GM12865 (cell line): ENCODE data around the gene ERC1.
"Not testable (repeated sequence)": the region's sequence is repeated elsewhere in the genome, so short reads cannot be mapped to it uniquely, and the experiment has no call there.

Experiments
- DNase-seq: peaks from one replicate; pipeline ENCODE4 v3.0.0; 2010; ENCODE audit warnings: low read depth
- H3K4me3 ChIP-seq: 2 replicates; pipeline ENCODE4 v1.5.1; 2011; ENCODE audit warnings: mild to moderate bottlenecking, low read depth, low read length, control low read depth
- TF ChIP-seq, protein P1 (sequence below): IDR thresholded peaks from 2 replicates; pipeline ENCODE4 v1.5.1; 2011; ENCODE audit warnings: low read length, control low read depth, low read depth, inconsistent platforms; ENCODE audit not compliant: insufficient read depth; ENCODE audit errors: missing control alignments

ERC1 gene

DNA sequence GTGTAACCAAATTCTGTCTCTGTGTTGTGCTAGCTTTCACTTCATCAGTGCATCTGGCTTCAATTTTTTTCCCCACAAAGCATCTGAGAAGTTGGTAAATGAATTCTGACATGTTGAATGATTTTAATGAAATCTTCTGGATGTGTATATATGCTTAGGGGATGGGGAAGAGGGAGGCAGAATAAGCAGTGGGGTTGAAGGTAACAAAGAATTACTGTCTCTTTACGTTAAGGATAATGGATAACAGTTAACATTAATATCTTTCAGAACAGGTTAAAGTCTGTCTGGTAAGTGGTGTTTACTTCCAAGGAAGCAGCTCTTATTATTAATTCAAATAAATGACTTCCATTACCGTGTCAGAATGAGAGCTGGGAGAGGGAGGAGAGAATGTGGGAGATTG is 261.7 kb downstream of the ERC1 start:
- DNase-seq, result no peak
- H3K4me3 ChIP-seq, result no peak overlapping the region
- TF ChIP-seq, protein P1, sequence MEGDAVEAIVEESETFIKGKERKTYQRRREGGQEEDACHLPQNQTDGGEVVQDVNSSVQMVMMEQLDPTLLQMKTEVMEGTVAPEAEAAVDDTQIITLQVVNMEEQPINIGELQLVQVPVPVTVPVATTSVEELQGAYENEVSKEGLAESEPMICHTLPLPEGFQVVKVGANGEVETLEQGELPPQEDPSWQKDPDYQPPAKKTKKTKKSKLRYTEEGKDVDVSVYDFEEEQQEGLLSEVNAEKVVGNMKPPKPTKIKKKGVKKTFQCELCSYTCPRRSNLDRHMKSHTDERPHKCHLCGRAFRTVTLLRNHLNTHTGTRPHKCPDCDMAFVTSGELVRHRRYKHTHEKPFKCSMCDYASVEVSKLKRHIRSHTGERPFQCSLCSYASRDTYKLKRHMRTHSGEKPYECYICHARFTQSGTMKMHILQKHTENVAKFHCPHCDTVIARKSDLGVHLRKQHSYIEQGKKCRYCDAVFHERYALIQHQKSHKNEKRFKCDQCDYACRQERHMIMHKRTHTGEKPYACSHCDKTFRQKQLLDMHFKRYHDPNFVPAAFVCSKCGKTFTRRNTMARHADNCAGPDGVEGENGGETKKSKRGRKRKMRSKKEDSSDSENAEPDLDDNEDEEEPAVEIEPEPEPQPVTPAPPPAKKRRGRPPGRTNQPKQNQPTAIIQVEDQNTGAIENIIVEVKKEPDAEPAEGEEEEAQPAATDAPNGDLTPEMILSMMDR, result no peak

DNA sequence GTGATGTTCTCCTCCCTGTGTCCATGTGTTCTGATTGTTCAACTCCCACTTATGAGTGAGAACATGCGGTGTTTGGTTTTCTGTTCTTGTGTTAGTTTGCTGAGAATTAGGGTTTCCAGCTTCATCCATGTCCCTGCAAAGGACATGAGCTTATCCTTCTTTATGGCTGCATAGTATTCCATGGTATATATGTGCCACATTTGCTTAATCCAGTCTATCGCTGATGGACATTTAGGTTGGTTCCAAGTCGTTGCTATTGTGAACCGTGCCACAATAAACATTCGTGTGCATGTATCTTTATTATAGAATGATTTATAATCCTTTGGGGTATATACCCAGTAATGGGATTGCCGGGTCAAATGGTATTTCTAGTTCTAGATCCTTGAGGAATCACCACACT is 264.1 kb downstream of the ERC1 start:
- not testable (repeated sequence) for DNase-seq, H3K4me3 ChIP-seq

DNA sequence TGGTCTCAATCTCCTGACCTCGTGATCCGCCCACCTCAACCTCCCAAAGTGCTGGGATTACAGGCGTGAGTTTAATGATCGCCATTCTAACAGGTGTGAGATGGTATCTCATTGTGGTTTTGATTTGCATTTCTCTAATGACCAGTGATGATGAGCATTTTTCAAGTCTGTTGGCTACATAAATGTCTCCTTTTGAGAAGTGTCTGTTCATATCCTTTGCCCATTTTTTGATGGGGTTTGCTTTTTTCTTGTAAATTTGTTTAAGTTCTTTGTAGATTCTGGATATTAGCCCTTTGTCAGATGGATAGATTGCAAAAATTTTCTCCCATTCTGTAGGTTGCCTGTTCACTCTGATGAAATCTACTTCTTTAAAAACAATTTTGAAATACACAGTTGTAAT is 264.8 kb downstream of the ERC1 start:
- not testable (repeated sequence) for H3K4me3 ChIP-seq, DNase-seq

DNA sequence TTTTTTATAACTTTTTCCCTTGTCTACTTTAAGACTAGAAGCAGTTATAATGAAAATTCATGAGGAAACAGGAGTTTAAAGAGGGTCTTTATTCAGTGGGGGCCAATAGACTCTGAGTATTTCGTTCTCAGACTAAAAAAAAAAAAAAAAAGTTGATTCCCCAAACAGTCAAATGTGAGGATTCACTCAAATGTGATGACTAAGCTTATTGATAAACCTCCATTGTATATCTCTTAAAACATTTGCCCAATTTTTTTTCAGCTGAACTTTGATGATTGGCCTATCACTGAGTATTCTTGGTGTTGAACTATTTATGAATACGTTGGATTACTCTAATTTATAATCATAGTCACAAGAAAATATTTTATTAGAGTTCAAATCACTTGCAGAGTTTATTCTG is 265.3 kb downstream of the ERC1 start:
- no peak overlapping the region for H3K4me3 ChIP-seq
- TF ChIP-seq, protein P1, result no peak
- no peak for DNase-seq

DNA sequence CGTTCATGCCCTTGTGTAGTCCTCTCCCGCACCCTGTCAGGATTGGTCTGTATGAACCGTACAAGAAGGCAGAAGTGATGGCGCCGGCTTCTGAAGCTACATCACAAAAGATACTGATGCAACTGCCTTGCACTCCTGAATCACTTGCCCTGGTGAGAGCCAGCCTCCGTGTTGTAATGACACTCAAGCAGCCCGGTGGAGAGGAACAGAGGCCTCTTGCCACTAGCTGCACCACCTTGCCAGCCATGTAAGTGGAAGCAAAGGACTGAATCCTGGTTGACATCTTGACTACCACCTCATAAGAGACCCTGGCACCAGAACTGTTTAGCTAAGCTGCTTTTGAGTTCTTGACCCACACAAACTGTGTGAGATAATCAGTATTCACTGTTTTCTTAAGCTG is 266.0 kb downstream of the ERC1 start:
- H3K4me3 ChIP-seq, result no peak overlapping the region
- TF ChIP-seq, protein P1, result no peak
- no peak for DNase-seq

DNA sequence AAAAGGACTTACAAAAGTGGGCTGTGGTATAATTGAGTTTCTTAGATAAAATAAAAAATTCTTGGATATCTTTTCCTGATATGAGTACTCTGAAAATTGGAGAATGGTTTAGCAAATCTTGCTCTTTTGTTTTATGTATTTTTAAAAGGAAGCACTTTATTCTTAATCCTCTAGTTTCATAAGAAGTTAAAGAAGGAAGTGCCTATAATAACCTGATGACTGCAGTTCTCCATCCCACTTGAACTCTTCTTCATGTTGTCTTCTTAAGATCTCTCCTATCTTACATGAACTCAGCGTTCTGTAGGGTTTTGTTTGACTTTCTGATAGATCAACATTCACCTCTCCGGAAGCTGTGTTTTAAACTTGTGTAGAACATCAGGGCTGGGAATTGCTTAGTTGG is 271.0 kb downstream of the ERC1 start:
- DNase-seq, result no peak
- H3K4me3 ChIP-seq, result no peak overlapping the region
- TF ChIP-seq, protein P1, result no peak

DNA sequence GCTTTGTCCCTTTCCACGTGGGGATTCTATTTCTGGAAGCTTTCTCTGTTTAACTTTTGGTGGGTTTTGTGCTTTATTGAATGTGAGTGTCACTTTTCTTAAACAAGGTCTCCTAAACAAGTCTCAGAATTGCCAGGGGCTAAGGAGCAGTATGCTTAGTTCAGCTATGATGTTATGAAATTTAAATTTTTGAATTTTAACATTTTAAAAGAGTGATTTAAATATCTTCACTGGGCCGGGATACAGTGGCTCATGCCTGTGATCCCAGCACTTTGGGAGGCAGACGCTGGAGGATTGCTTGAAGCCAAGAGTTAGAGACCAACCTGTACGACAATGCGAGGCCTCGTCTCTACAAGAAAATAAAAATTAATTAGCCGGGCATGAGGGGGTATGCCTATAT is 276.2 kb downstream of the ERC1 start:
- H3K4me3 ChIP-seq, result no peak overlapping the region
- DNase-seq, result no peak
- TF ChIP-seq, protein P1, result no peak

DNA sequence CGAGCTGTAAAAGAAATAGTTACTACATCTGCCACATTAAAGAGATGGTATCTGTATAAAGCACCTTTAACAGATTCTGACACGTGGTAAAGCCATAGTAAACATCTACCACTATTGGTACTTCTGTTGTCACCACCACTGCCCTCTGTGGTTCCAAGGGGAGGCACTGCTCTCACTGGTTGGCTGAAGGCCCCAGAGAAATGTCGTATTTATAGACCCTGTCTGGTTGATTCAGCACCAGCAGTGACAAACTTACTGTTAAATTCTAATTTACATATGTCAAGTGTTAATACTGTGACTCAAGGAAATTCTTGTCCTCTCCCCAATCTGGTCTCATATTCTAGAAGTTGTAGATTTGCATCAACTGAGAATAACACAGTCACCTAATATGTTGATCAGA is 281.1 kb downstream of the ERC1 start:
- peak; percentile 21 for DNase-seq
- H3K4me3 ChIP-seq, result no peak overlapping the region
- TF ChIP-seq, protein P1, result no peak
